ENCODE data around the gene FCMR. TPM values are rescaled to one million over a fixed set of nuclear protein-coding genes. Genes with fewer than 3 reads are reported as not detected.

FCMR gene
- polyA plus RNA-seq, 3 donors, result 1.9 to 3.0 (median 2.2) TPM

GRCh38 chr1:206913766-206914537 lies 7.8 kb downstream of the FCMR start:
- no peak for TF ChIP-seq CTCF (IDR thresholded peaks at IDR 0.05)
- H3K9ac ChIP-seq (ENCODE audit: insufficient read depth, low read length, poor library complexity, severe bottlenecking), result no peak overlapping the region
- Mint-ChIP-seq H3K4me1 (peaks cover 24% of the 10 kb centered on the region), H3K36me3 (peaks cover 0 to 7% of the 10 kb centered on the region in 2 donors), H3K4me3 (no peak overlapping the region), H3K9me3 (peaks cover 0 to 11% (median 1%) of the 10 kb centered on the region in 7 donors), H3K27me3 (ENCODE audit: low read depth in 3 of 3) (peaks cover 25 to 43% (median 28%) of the 10 kb centered on the region in 3 donors), H3K27ac (peak overlapping the region in 1 of 7 donors; percentile 34)
- H3K4me2 ChIP-seq (replicated peaks; ENCODE audit: extremely low read depth, low read length, poor library complexity, severe bottlenecking), result no peak overlapping the region
- no peaks in the 10 kb centered on the region for H3K79me2 ChIP-seq (ENCODE audit: insufficient read depth, low read length)
- no peak for DNase-seq
- no peak overlapping the region for H3K4me3 ChIP-seq (replicated peaks in 1 of 3; ENCODE audit: low read depth in 2 of 3, low read length in 3 of 3)
- H2AFZ ChIP-seq (ENCODE audit: insufficient read depth, low read depth, low read length, poor library complexity, severe bottlenecking), result no peak overlapping the region
- no peak overlapping the region for H3K27ac ChIP-seq (ENCODE audit: low read depth in 1 of 2, low read length in 2 of 2)
- H3K36me3 ChIP-seq (replicated peaks in 1 of 2; ENCODE audit: control insufficient read depth in 1 of 2, insufficient read depth in 2 of 2, low read length in 2 of 2), result no peaks in the 10 kb centered on the region
- WGBS (ENCODE audit: insufficient coverage), result 44% methylated on average over 2 of the region's 12 CpGs
- intact Hi-C loops (cut with micrococcal nuclease), result loop anchor here (2.0 to 10.0 kb wide), 5 partner anchors 47 to 279 kb away; partner anchors contain the start of genes DYRK3 (in 2 of the 2), IL20 (in 2 of the 2) and FCAMR (in 1 of the 2)
- H3K27me3 ChIP-seq (ENCODE audit: control insufficient read depth in 2 of 2, insufficient read depth in 2 of 2, low read length in 2 of 2), result peaks cover 21 to 25% of the 10 kb centered on the region in 2 donors
- H3K9me3 ChIP-seq (replicated peaks in 1 of 2; ENCODE audit: control insufficient read depth in 1 of 2, insufficient read depth in 1 of 2, low read length in 2 of 2), result no peaks in the 10 kb centered on the region
- peaks cover 9 to 10% of the 10 kb centered on the region in 2 donors for H3K4me1 ChIP-seq (ENCODE audit: control insufficient read depth in 1 of 2, insufficient read depth in 2 of 2, low read length in 2 of 2)
- H4K20me1 ChIP-seq (ENCODE audit: insufficient read depth, low read length), result no peaks in the 10 kb centered on the region

- intact Hi-C loops (cut with micrococcal nuclease), result loop anchor here (2.0 to 10.0 kb wide), 5 partner anchors 45 to 278 kb away; partner anchors contain the start of genes DYRK3 (in 2 of the 2), IL20 (in 2 of the 2) and FCAMR (in 1 of the 2)
- Mint-ChIP-seq H3K27ac (peak overlapping the region in 2 of 7 donors; percentile 27 to 60), H3K9me3 (peaks cover 0 to 19% (median 2%) of the 10 kb centered on the region in 7 donors), H3K4me1 (peaks cover 24% of the 10 kb centered on the region), H3K36me3 (peaks cover 0 to 14% of the 10 kb centered on the region in 2 donors), H3K4me3 (no peak overlapping the region), H3K27me3 (ENCODE audit: low read depth in 3 of 3) (peaks cover 35 to 52% (median 40%) of the 10 kb centered on the region in 3 donors)
- H3K4me3 ChIP-seq (replicated peaks in 1 of 3; ENCODE audit: low read depth in 2 of 3, low read length in 3 of 3), result no peak overlapping the region
- H3K79me2 ChIP-seq (ENCODE audit: insufficient read depth, low read length), result no peaks in the 10 kb centered on the region
- DNase-seq, result peak; percentile 65 to 84 (median 75)
- no peaks in the 10 kb centered on the region for H3K36me3 ChIP-seq (replicated peaks in 1 of 2; ENCODE audit: control insufficient read depth in 1 of 2, insufficient read depth in 2 of 2, low read length in 2 of 2)
- H3K9me3 ChIP-seq (replicated peaks in 1 of 2; ENCODE audit: control insufficient read depth in 1 of 2, insufficient read depth in 1 of 2, low read length in 2 of 2), result no peaks in the 10 kb centered on the region
- no peak overlapping the region for H3K4me2 ChIP-seq (replicated peaks; ENCODE audit: extremely low read depth, low read length, poor library complexity, severe bottlenecking)
- H3K27me3 ChIP-seq (ENCODE audit: control insufficient read depth in 2 of 2, insufficient read depth in 2 of 2, low read length in 2 of 2), result peaks cover 30 to 39% of the 10 kb centered on the region in 2 donors
- H3K9ac ChIP-seq (ENCODE audit: insufficient read depth, low read length, poor library complexity, severe bottlenecking), result no peak overlapping the region
- no peak overlapping the region for H2AFZ ChIP-seq (ENCODE audit: insufficient read depth, low read depth, low read length, poor library complexity, severe bottlenecking)
- H3K27ac ChIP-seq (ENCODE audit: low read depth in 1 of 2, low read length in 2 of 2), result no peak overlapping the region
- 33% methylated on average over 5 of the region's 7 CpGs for WGBS (ENCODE audit: insufficient coverage)
- TF ChIP-seq CTCF (IDR thresholded peaks at IDR 0.05), result peak; percentile 88
- no peaks in the 10 kb centered on the region for H4K20me1 ChIP-seq (ENCODE audit: insufficient read depth, low read length)
- peaks cover 10 to 11% of the 10 kb centered on the region in 2 donors for H3K4me1 ChIP-seq (ENCODE audit: control insufficient read depth in 1 of 2, insufficient read depth in 2 of 2, low read length in 2 of 2)
Measured at GRCh38 chr1:206912445-206913095, 9.2 kb downstream of the FCMR start.

Measured in CD14-positive monocyte (primary cell).